Fibroblast of lung (primary cell): ENCODE measurements around the gene POLA1. TPM values are rescaled to one million over a fixed set of nuclear protein-coding genes. Genes with fewer than 3 reads are reported as not detected.
A peak's percentile ranks its signal among the peaks of the same experiment; 100 is the strongest.

ENCODE experiments used
- DNase-seq, 2 donors: peaks; one replicate each; pipeline versions ENCODE4 v3.0.0 to v3.0.0-alpha.2; 2010; ENCODE audit warnings: low read depth in 2 of 2
- H2AFZ ChIP-seq: 2 replicates; pipeline ENCODE4 v1.5.1; 2012; ENCODE audit warnings: low read length, control low read depth, inconsistent platforms
- H3K27ac ChIP-seq: 2 replicates; pipeline ENCODE4 v1.5.1; 2011; ENCODE audit warnings: low read length, control low read depth; ENCODE audit not compliant: insufficient read depth
- H3K27me3 ChIP-seq: 2 replicates; pipeline ENCODE4 v1.5.1; 2011; ENCODE audit warnings: mild to moderate bottlenecking, low read length; ENCODE audit not compliant: control insufficient read depth, insufficient read depth
- H3K36me3 ChIP-seq: 2 replicates; pipeline ENCODE4 v1.5.1; 2011; ENCODE audit warnings: low read length; ENCODE audit not compliant: control insufficient read depth, insufficient read depth
- H3K4me1 ChIP-seq: 2 replicates; pipeline ENCODE4 v1.5.1; 2011; ENCODE audit warnings: low read length; ENCODE audit not compliant: control insufficient read depth, insufficient read depth; ENCODE audit errors: extremely low read depth
- H3K4me2 ChIP-seq: 2 replicates; pipeline ENCODE4 v1.5.1; 2011; ENCODE audit warnings: low read length, control low read depth; ENCODE audit not compliant: insufficient read depth; ENCODE audit errors: extremely low read depth
- H3K4me3 ChIP-seq, 4 experiments: fragments of 200-600 bp in 1 of 4; sonication (generic) in 1 of 4; replicated peaks in 1 of 4; 2 replicates each; pipeline ENCODE4 v1.5.1; 2011 to 2016; ENCODE audit warnings: low read length in 4 of 4, low read depth in 3 of 4, mild to moderate bottlenecking in 3 of 4, control low read depth in 2 of 4, inconsistent platforms in 1 of 4, mixed read lengths in 1 of 4; ENCODE audit not compliant: insufficient read depth in 1 of 4; ENCODE audit errors: control extremely low read depth in 1 of 4
- H3K79me2 ChIP-seq: 2 replicates; pipeline ENCODE4 v1.5.1; 2012; ENCODE audit warnings: mild to moderate bottlenecking, low read length, inconsistent platforms; ENCODE audit not compliant: control insufficient read depth, insufficient read depth
- H3K9ac ChIP-seq: 2 replicates; pipeline ENCODE4 v1.5.1; 2011; ENCODE audit warnings: mild to moderate bottlenecking, low read length, control low read depth; ENCODE audit not compliant: insufficient read depth
- H3K9me3 ChIP-seq: 2 replicates; pipeline ENCODE4 v1.5.1; 2012; ENCODE audit warnings: low read depth, low read length; ENCODE audit not compliant: control insufficient read depth, insufficient read depth
- H4K20me1 ChIP-seq: 2 replicates; pipeline ENCODE4 v1.5.1; 2011; ENCODE audit warnings: low read length; ENCODE audit not compliant: control insufficient read depth, insufficient read depth; ENCODE audit errors: extremely low read depth
- CTCF ChIP-seq, 2 donors: IDR thresholded peaks in 1 of 2; conservative IDR thresholded peaks in 1 of 2; 1 replicate in 1 of 2; 2 replicates in 1 of 2; pipeline ENCODE4 v1.5.1; 2011 to 2012; ENCODE audit warnings: low read length in 2 of 2, control low read depth in 1 of 2, inconsistent platforms in 1 of 2, low read depth in 1 of 2, mild to moderate bottlenecking in 1 of 2
- EZH2 ChIP-seq: IDR thresholded peaks from 2 replicates; pipeline ENCODE4 v1.5.1; 2012; ENCODE audit warnings: low read length, control low read depth, mild to moderate bottlenecking; ENCODE audit errors: missing control alignments
- polyA plus RNA-seq, 2 donors: library from polyadenylated mRNA; depleted of rRNA in 1 of 2; stranded (reverse) in 1 of 2; unstranded in 1 of 2; fragments of >200 nt; gene quantifications; 2 replicates each; pipeline ENCODE4 v1.2.1, GENCODE V29; 2011 to 2012; ENCODE audit warnings: missing spikeins in 1 of 2
- total RNA-seq: library from RNA; depleted of rRNA; stranded (reverse); fragments of >200 nt; gene quantifications from 2 replicates; pipeline ENCODE4 v1.2.1, GENCODE V29; 2014

POLA1 gene
- total and polyA plus RNA-seq, 2 donors (not counting 1 experiment from before 2014, with no cell fraction given): 1.7 to 9.2 TPM

DNA sequence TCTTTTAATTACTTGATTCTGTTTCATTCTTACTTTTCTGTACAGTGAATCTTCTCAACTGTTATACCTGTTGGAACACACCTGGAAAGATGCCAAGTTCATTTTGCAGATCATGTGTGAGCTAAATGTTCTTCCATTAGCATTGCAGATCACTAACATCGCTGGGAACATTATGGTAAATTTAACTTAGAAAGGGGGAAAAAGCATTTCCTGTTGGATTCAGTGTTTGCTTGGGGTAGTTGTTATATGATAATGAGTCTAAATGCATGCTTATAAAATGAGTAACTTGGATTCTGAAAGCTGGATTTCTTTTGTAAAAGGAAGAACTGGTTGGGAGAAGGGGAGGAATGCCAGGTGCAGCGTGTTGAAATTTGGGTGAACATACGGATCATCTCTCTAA lies 47.6 kb downstream of the POLA1 start:
- H3K9me3 ChIP-seq: no peaks in the 10 kb centered on the region
- H3K79me2 ChIP-seq: no peaks in the 10 kb centered on the region
- H3K27me3 ChIP-seq: no peaks in the 10 kb centered on the region
- H3K4me1 ChIP-seq: no peaks in the 10 kb centered on the region
- H3K4me3 ChIP-seq: no peak overlapping the region
- H3K36me3 ChIP-seq: no peaks in the 10 kb centered on the region
- no peak overlapping the region for H3K9ac ChIP-seq
- no peaks in the 10 kb centered on the region for H4K20me1 ChIP-seq
- H3K27ac ChIP-seq: no peak overlapping the region
- no peak overlapping the region for H2AFZ ChIP-seq
- peak in 1 of 2 donors; percentile 4 for DNase-seq
- H3K4me2 ChIP-seq: no peak overlapping the region
- TF ChIP-seq EZH2: no peak
- no peak for TF ChIP-seq CTCF (conservative IDR thresholded peaks at IDR 0.05 in 1 of 2, IDR thresholded peaks at IDR 0.05 in 1 of 2; ENCODE audit: low read depth in 1 of 2, low read length in 2 of 2)

DNA sequence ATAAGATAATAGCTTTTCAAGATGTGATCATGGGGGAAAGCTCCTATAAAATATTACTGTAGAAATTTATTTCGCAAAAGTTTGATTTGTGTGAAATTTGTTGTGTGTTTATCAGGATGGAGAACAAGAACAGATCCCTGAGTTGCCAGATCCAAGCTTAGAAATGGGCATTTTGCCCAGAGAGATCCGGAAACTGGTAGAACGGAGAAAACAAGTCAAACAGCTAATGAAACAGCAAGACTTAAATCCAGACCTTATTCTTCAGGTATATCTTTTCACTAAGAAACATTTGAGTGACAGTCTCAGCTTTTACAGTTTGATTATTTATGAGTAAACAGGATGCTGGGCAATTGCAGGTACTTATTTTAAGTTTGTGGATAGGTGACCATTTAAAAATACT lies 54.5 kb downstream of the POLA1 start:
- no peaks in the 10 kb centered on the region for H3K27me3 ChIP-seq
- no peak overlapping the region for H3K4me2 ChIP-seq
- H3K27ac ChIP-seq: no peak overlapping the region
- DNase-seq: no peak
- H3K9me3 ChIP-seq: no peaks in the 10 kb centered on the region
- no peak overlapping the region for H3K9ac ChIP-seq
- no peaks in the 10 kb centered on the region for H4K20me1 ChIP-seq
- no peaks in the 10 kb centered on the region for H3K4me1 ChIP-seq
- no peak overlapping the region for H2AFZ ChIP-seq
- H3K4me3 ChIP-seq: no peak overlapping the region
- H3K36me3 ChIP-seq: no peaks in the 10 kb centered on the region
- H3K79me2 ChIP-seq: no peaks in the 10 kb centered on the region
- TF ChIP-seq EZH2: no peak
- TF ChIP-seq CTCF (conservative IDR thresholded peaks at IDR 0.05 in 1 of 2, IDR thresholded peaks at IDR 0.05 in 1 of 2; ENCODE audit: low read depth in 1 of 2, low read length in 2 of 2): no peak

GRCh38 chrX:24759786-24760185 lies 66.1 kb downstream of the POLA1 start:
- Histone ChIP-seq H3K9ac (no peak overlapping the region), H3K36me3 (no peaks in the 10 kb centered on the region), H4K20me1 (no peaks in the 10 kb centered on the region), H3K4me2 (no peak overlapping the region), H3K79me2 (no peaks in the 10 kb centered on the region), H3K27ac (no peak overlapping the region), H3K9me3 (no peaks in the 10 kb centered on the region), H2AFZ (no peak overlapping the region), H3K4me1 (no peaks in the 10 kb centered on the region), H3K27me3 (no peaks in the 10 kb centered on the region), H3K4me3 (no peak overlapping the region)
- no peak for DNase-seq
- TF ChIP-seq EZH2: no peak
- no peak for TF ChIP-seq CTCF (conservative IDR thresholded peaks at IDR 0.05 in 1 of 2, IDR thresholded peaks at IDR 0.05 in 1 of 2; ENCODE audit: low read depth in 1 of 2, low read length in 2 of 2)
